Activated naive CD8-positive, alpha-beta T cell treated with anti-CD3 and anti-CD28 coated beads for 36 hours (primary cell): ENCODE results near the gene FGD6. TPM values are rescaled to one million over a fixed set of nuclear protein-coding genes. Genes with fewer than 3 reads are reported as not detected.

Experiments
- DNase-seq: peaks from one replicate; pipeline ENCODE4 v3.0.0; 2021
- H3K27ac Mint-ChIP-seq: one replicate; pipeline ENCODE4 v1.8.0; 2022; ENCODE audit warnings: mild to moderate bottlenecking, moderate library complexity, mixed read lengths
- H3K27me3 Mint-ChIP-seq: one replicate; pipeline ENCODE4 v1.8.0; 2022; ENCODE audit warnings: mild to moderate bottlenecking, mixed read lengths
- H3K36me3 Mint-ChIP-seq: one replicate; pipeline ENCODE4 v1.8.0; 2021; ENCODE audit warnings: mild to moderate bottlenecking, mixed read lengths
- H3K4me1 Mint-ChIP-seq: one replicate; pipeline ENCODE4 v1.8.0; 2021; ENCODE audit warnings: mixed read lengths
- H3K4me3 Mint-ChIP-seq: one replicate; pipeline ENCODE4 v1.8.0; 2022; ENCODE audit warnings: mild to moderate bottlenecking, moderate library complexity, mixed read lengths
- H3K9me3 Mint-ChIP-seq: one replicate; pipeline ENCODE4 v1.8.0; 2022; ENCODE audit warnings: mixed read lengths
- total RNA-seq, 2 experiments: library from RNA; stranded (reverse); gene quantifications; one replicate each; pipeline ENCODE4 v1.2.3, GENCODE V29; 2021

FGD6 gene
- under 1 TPM; 0.70 to 0.87 TPM for total RNA-seq

DNA sequence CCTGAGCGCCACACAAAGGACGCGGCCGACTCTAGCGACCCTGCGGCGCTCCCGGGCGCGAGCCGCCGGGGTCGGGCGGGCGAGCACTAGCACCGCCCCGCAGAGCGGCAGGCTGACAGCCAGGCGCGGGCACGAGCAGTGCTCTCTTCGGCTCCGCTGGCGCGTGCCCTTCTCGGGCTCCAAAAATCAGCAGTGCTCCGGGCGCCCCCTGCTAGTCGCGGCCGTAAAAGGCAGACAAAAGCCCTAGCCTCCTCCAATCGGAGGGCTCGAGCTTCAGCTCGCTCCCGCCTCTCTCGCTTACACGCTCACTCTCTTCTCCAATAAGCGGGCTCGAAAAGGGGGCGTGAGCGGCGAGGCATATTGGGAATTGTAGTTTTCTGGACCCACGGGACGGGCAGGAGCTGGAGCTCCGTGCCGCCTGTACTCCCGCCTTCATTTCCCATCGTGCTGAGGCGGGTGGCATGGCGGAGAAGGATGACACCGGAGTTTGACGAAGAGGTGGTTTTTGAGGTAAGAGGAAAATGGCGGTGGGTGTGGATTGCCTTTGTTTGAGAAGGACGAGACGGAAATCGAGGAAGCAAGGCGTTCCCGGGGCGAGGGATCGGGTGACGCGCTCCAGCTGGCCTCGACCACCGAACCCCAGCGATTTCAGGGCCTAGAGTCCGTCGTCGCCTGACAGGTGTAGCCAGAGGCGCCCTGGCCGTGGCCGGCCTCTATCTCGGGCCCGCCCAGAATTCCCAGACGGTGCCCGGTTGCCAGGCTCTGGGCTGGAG is at the start of gene FGD6, which contains the start of gene VEZT:
FGD6 (minus strand) TSS at position 91 of the 773 bp plus-strand sequence. CDS start 227 bp downstream, outside the sequence.
VEZT (plus strand) TSS at position 431 of the 773 bp plus-strand sequence; CDS start at position 475, 44 bp downstream.
- DNase-seq: peak; percentile 97
- Mint-ChIP-seq H3K4me3 (peak within 1 kb of the TSS; percentile 89), H3K27me3 (peaks cover 11% of the 10 kb centered on the region), H3K4me1 (peaks cover 28% of the 10 kb centered on the region), H3K36me3 (peaks cover 14% of the 10 kb centered on the region), H3K9me3 (peaks cover 2% of the 10 kb centered on the region), H3K27ac (peak within 1 kb of the TSS; percentile 94)

DNA sequence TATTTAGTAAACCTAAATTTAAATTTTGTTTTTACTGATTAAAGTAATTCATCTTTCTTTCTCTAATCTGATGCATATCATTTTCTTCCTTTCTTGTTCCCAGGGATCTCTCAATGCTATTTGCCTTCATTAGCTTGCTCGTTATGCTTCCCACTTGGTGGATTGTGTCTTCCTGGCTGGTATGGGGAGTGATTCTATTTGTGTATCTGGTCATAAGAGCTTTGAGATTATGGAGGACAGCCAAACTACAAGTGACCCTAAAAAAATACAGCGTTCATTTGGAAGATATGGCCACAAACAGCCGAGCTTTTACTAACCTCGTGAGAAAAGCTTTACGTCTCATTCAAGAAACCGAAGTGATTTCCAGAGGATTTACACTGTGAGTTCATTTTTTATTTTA is 49.0 kb upstream of the FGD6 start:
- Mint-ChIP-seq H3K4me1 (peaks cover 2% of the 10 kb centered on the region), H3K27ac (no peak overlapping the region), H3K4me3 (no peak overlapping the region), H3K9me3 (no peaks in the 10 kb centered on the region), H3K36me3 (peaks cover 13% of the 10 kb centered on the region), H3K27me3 (no peaks in the 10 kb centered on the region)
- no peak for DNase-seq

DNA sequence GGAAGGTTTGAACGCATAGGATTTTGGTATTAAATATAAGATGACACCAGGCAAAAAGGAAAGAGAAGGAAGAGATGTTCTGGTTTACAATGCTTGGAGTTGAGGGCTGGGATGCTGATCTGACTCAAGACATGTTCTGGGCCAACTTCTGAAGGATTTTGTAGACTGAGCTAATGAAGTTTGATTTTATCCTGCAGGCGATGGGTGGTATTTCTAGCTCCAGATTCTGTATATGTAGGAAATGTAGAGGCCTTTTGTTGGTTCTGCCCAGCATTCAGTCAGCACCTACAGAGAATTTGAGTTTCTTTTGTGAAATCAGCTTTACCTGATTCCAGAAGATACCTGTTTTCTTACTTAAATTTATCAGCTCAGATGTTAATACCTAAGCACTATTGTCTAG is 48.5 kb upstream of the FGD6 start:
- Mint-ChIP-seq H3K27me3 (no peaks in the 10 kb centered on the region), H3K27ac (no peak overlapping the region), H3K4me3 (no peak overlapping the region), H3K36me3 (peaks cover 13% of the 10 kb centered on the region), H3K9me3 (no peaks in the 10 kb centered on the region), H3K4me1 (peaks cover 2% of the 10 kb centered on the region)
- DNase-seq: no peak

DNA sequence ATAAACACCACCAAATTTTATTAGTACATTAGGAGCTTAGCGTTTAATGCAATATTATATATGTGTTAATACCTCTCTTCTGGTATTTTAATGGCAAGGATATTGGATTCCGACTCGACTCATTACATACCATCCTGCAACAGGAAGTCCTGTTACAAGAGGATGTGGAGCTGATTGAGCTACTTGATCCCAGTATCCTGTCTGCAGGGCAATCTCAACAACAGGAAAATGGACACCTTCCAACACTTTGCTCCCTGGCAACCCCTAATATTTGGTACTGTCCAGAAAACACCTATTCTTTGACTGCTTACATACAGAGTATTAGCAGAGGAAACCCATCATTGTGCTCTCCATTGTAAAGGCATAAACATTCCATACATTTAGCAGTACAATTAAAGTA is 45.5 kb upstream of the FGD6 start:
- H3K4me3 Mint-ChIP-seq: no peak overlapping the region
- DNase-seq: no peak
- peaks cover 18% of the 10 kb centered on the region for H3K36me3 Mint-ChIP-seq
- H3K27ac Mint-ChIP-seq: no peak overlapping the region
- H3K27me3 Mint-ChIP-seq: no peaks in the 10 kb centered on the region
- peaks cover 2% of the 10 kb centered on the region for H3K4me1 Mint-ChIP-seq
- no peaks in the 10 kb centered on the region for H3K9me3 Mint-ChIP-seq

DNA sequence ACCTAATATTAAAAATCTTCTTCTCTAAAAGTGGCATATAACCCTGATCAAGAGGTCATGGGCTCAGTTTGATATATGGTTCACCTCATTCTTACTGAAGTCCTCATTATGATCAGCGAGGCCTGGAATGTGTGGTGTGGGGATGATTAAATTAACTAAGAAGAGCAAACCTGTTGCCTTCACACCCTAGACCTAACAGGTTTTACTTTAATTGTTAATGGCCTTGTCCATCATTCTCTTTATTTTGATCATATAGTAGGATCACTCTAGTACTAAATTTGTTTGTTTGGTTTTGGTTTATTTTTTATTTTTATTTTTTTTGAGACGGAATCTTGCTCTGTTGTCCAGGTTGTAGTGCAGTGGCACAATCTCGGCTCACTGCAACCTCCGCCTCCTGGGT is 43.8 kb upstream of the FGD6 start:
- Mint-ChIP-seq H3K4me3 (no peak overlapping the region), H3K4me1 (peaks cover 2% of the 10 kb centered on the region), H3K36me3 (peaks cover 21% of the 10 kb centered on the region), H3K27ac (no peak overlapping the region), H3K27me3 (no peaks in the 10 kb centered on the region), H3K9me3 (no peaks in the 10 kb centered on the region)
- no peak for DNase-seq

DNA sequence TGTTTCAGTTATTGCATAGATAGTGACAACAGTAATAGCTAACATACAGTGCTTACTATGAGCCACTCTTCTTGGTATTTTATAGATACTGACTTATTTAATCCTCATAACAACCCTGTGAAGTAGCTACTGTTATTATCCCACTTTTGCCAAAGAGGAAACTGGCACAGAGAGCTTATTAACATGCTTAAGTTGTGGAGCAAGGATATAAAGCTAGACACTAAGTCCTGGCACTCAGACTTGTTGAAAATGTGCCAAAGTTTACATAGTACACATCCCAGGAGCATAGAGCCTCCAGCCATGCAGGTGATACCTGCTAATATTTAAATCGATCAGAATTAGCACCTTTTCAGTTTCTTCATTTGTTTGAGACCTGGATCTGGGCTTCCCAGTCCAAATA is 42.1 kb upstream of the FGD6 start:
- Mint-ChIP-seq H3K4me1 (no peaks in the 10 kb centered on the region), H3K27me3 (no peaks in the 10 kb centered on the region), H3K36me3 (peaks cover 31% of the 10 kb centered on the region), H3K4me3 (no peak overlapping the region), H3K9me3 (no peaks in the 10 kb centered on the region), H3K27ac (no peak overlapping the region)
- DNase-seq: no peak

DNA sequence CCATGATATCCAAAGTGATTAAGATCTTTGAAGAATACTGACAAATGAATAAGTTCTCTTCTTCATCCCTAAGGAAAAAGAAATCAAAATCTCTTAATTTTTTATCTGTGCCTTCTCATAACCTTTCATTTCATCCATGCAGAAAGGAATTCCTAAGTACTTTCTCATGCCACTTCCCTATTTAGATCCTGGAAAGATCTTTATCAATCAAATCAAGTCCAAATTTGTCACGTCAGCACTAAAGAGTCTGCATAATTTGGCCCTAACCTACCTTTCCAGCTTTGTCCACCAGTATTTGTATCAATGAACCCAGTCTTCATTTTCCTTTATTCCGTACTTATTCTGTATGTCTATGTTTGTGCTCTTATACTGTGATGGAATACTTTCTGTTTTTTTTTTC is 41.5 kb upstream of the FGD6 start:
- H3K36me3 Mint-ChIP-seq: peaks cover 31% of the 10 kb centered on the region
- no peak overlapping the region for H3K4me3 Mint-ChIP-seq
- H3K27me3 Mint-ChIP-seq: no peaks in the 10 kb centered on the region
- no peak for DNase-seq
- no peaks in the 10 kb centered on the region for H3K9me3 Mint-ChIP-seq
- H3K4me1 Mint-ChIP-seq: no peaks in the 10 kb centered on the region
- no peak overlapping the region for H3K27ac Mint-ChIP-seq

DNA sequence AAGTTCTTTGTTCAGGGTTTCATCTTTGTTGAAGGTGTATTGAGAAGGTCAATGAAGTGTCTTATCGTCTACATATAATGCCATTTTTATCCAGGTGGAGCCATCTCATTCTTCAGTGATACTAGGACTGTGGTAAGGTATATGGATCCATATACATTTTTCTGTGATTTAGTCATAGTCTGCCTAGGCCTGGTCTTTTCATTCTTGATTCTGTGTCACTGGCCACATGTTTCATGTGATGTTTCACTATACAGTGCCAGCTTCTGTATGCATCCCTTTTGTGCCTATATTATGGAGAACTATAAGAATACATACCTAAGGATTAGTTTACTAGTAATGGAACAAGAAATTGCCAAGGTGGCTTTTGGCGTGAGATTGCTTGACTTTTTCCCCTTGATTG is 40.9 kb upstream of the FGD6 start:
- no peak overlapping the region for H3K4me3 Mint-ChIP-seq
- no peak overlapping the region for H3K27ac Mint-ChIP-seq
- H3K36me3 Mint-ChIP-seq: peaks cover 31% of the 10 kb centered on the region
- no peak for DNase-seq
- H3K27me3 Mint-ChIP-seq: no peaks in the 10 kb centered on the region
- no peaks in the 10 kb centered on the region for H3K9me3 Mint-ChIP-seq
- H3K4me1 Mint-ChIP-seq: no peaks in the 10 kb centered on the region

DNA sequence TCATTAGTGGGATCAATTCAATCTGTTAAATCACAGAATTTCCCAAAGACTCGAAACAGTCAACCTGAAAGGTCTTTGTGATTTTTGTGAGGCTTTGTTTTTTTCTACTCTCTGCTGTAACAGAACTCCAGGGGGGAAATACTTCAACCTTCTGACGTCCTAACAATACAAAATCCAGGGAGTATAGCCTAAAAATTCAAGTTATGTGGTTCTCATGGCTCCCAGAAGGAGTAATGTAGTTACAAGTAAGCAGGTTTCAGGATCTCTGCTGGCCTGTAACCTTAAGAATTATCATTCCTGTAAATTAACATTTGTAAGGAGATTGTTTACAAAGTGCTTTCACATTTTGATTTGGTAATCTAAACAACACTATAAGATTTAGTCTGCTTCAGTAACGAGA is 40.3 kb upstream of the FGD6 start:
- Mint-ChIP-seq H3K36me3 (peaks cover 29% of the 10 kb centered on the region), H3K4me3 (no peak overlapping the region), H3K9me3 (no peaks in the 10 kb centered on the region), H3K4me1 (no peaks in the 10 kb centered on the region), H3K27ac (no peak overlapping the region), H3K27me3 (no peaks in the 10 kb centered on the region)
- DNase-seq: no peak

DNA sequence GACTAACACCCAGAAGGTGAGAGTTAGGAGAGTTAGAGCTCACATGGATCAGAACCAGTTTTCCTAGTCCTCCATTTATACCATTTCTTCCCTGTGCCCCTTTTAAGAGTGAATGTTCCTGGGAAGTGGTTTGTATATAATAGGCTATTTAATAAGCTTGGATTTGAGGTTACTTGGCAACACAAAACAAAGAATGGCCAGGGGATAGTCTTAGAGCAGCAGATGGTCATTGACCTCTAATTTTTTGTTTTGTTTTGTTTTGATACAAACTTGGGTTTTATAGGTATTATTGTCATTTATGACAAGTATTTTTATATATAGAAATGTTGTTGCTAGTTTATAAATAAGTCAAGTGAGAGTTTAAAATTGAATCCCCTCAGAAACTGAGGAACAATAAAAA is 36.1 kb upstream of the FGD6 start:
- no peaks in the 10 kb centered on the region for H3K27me3 Mint-ChIP-seq
- H3K9me3 Mint-ChIP-seq: no peaks in the 10 kb centered on the region
- H3K4me3 Mint-ChIP-seq: no peak overlapping the region
- H3K4me1 Mint-ChIP-seq: peaks cover under 1% of the 10 kb centered on the region
- peaks cover 29% of the 10 kb centered on the region for H3K36me3 Mint-ChIP-seq
- DNase-seq: no peak
- no peak overlapping the region for H3K27ac Mint-ChIP-seq

DNA sequence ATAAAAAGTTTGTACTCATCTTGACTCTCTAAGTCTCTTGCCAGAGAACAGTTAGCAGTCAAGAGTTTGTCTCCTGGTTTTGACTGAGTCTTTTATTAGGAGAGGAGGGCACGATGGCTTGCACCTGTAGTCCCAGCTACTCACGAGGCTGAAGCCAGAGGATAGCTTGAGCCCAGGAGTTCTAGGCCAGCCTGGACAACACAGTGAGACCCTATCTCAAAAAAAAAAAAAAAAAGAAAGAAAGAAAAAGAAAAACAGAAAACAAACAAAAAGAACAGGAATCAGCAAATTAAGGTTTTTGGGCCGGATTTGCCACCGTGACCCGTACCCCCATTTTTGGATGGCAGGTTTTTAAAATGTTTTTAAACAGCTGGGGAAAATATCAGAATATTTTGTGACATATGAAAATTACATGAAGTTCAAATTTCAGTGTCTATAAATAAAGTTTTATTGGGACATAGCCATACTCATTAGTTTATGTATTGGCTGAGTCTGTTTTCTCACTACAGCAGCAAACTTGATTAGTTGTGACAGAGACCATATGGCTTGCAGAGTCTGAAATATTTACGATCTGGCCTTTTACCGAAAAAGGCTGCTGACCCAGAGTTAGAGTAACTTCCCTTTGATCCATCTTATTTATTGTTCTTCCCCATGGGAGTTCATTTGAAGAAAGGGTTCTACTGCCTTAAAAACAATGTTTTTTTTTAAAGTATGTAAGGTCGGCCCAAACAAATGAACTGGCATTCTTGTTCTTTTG is 31.5 kb upstream of the FGD6 start:
- Mint-ChIP-seq H3K27me3 (no peaks in the 10 kb centered on the region), H3K4me3 (no peak overlapping the region), H3K4me1 (peaks cover 15% of the 10 kb centered on the region), H3K9me3 (no peaks in the 10 kb centered on the region), H3K27ac (no peak overlapping the region), H3K36me3 (peaks cover 17% of the 10 kb centered on the region)
- no peak for DNase-seq

DNA sequence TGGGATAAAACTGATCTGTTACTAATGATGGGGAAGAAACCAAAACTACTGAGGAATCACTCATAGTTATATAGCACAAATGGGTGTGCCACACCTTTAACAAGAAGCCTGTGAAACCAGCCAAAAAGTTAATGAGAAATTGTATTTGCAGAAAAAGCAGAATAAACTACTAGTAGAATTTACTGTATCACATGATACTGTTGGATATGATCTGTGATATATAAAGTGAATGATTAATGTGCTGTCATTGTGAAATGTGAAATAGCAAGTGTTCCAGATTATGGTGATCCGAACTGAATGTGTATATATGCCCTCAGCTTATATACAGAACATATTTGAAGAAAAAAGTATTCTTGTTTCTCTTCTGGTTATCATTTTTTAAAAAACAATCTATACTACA is 30.8 kb upstream of the FGD6 start:
- Mint-ChIP-seq H3K27ac (no peak overlapping the region), H3K4me3 (no peak overlapping the region), H3K4me1 (peaks cover 15% of the 10 kb centered on the region), H3K27me3 (no peaks in the 10 kb centered on the region), H3K9me3 (no peaks in the 10 kb centered on the region), H3K36me3 (peaks cover 15% of the 10 kb centered on the region)
- no peak for DNase-seq

DNA sequence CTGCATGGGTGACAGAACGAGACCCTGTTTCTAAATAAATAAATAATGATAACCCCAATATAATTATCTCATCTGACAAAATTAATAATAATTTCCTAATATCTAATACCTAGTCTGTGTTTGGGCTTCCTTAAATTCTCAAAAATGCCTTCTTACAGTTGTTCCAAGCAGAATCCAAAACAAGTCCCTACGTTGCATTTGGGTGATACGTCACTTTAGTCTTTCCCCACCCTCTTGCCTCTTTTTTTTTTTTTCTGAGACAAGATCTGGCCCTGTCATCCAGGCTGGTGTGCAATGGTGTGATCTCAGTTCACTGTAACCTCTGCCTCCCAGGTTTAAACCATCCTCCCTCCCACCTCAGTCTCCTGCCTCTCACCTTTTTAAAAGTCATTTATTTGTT is 27.1 kb upstream of the FGD6 start:
- H3K9me3 Mint-ChIP-seq: no peaks in the 10 kb centered on the region
- no peak overlapping the region for H3K4me3 Mint-ChIP-seq

DNA sequence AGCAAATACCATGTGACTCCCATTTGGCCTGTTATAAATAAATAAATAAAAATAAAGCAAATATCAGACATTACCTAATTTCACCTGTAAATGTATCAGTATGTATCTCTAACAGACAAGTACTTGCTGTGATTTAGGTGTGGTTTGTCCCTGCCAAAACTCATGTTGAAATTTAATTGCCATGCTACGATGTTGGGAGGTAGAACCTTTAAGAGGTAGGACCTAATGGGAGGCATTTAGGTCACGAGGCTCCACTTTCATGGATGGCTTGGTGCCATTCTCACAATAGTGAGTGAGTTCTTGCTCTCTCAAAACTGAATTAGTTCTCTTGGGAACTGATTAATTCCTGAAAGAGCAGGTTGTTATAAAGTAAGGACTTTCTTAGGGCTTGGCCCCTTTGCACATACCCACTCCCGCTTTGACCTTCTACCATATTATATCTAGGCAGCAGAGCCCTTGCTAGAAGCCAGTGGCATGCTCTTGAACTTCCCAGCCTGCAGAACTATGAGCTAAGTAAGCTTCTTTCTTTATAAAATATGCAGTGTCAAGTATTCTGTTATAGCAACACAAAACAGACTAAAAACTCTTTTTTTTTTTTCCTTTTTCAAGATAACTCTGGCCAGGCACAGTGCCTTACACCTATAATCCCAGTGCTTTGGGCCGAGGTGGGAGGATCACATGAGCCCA is 26.4 kb upstream of the FGD6 start:
- H3K36me3 Mint-ChIP-seq: peaks cover 14% of the 10 kb centered on the region
- H3K4me3 Mint-ChIP-seq: no peak overlapping the region
- no peak overlapping the region for H3K27ac Mint-ChIP-seq
- H3K4me1 Mint-ChIP-seq: peaks cover 25% of the 10 kb centered on the region
- no peaks in the 10 kb centered on the region for H3K27me3 Mint-ChIP-seq
- DNase-seq: no peak
- H3K9me3 Mint-ChIP-seq: no peaks in the 10 kb centered on the region

More for the DNA sequence above, 27.1 kb upstream of the FGD6 start:
- Mint-ChIP-seq H3K27me3 (no peaks in the 10 kb centered on the region), H3K27ac (no peak overlapping the region), H3K4me1 (peaks cover 23% of the 10 kb centered on the region), H3K36me3 (peaks cover 14% of the 10 kb centered on the region)
- DNase-seq: no peak

DNA sequence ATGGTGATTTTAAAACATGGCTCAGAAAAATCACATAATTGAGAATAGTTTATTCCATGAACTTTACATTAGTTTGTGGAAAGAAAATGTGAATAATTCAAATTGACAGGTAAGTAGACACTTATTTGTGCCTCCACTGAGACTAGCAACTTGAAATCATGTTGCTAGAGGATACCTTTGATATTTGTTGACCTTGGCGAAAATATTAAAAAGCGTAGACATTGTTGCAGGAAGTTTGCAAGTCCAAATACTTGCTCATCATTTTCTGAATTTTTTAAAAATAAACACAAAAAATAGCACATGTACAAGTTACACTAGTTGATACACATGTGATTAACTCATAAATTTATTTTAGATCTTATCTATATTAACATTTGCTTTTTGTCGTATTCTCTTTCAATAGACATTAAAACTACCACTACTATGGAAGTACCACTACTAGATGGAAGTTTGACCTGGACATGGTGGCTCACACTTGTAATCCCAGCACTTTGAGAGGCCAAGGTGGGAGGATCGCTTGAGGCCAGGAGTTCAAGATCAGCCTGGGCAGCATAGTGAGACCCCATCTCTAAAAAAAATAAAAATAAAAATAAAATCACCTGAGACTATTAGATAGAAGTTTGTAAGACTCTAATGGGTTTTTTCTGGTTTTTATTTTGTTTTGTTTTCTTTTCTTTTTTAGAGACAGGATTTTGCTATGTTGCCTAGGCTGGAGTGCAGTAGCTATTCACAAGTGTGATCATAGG is 24.7 kb upstream of the FGD6 start:
- no peak for DNase-seq
- peaks cover 20% of the 10 kb centered on the region for H3K36me3 Mint-ChIP-seq
- H3K27me3 Mint-ChIP-seq: no peaks in the 10 kb centered on the region
- no peak overlapping the region for H3K27ac Mint-ChIP-seq
- H3K9me3 Mint-ChIP-seq: no peaks in the 10 kb centered on the region
- H3K4me1 Mint-ChIP-seq: peaks cover 28% of the 10 kb centered on the region
- no peak overlapping the region for H3K4me3 Mint-ChIP-seq
